ENCODE data around the gene GAGE12J.
"Not testable (repeated sequence)": the region's sequence is repeated elsewhere in the genome, so short reads cannot be mapped to it uniquely, and the experiment has no call there.

GAGE12J gene

GRCh38 chrX:49312176-49312575 is 9.7 kb upstream of the GAGE12J start:
- DNase-seq = peak; percentile 32

- no peak for DNase-seq
Measured at GRCh38 chrX:49316085-49316484, 5.8 kb upstream of the GAGE12J start.

GRCh38 chrX:49322266-49322665 is 429 bp downstream of the GAGE12J start:
- DNase-seq = not testable (repeated sequence)

- not testable (repeated sequence) for DNase-seq
Measured at GRCh38 chrX:49323735-49324134, 1.9 kb downstream of the GAGE12J start.

- not testable (repeated sequence) for DNase-seq
Measured at GRCh38 chrX:49330421-49330820, 8.6 kb downstream of the GAGE12J start.

GRCh38 chrX:49331282-49331681 is 9.4 kb downstream of the GAGE12J start, which contains the start of gene GAGE13:
TSS of gene GAGE13 (plus strand) at chrX:49331582. CDS start at chrX:49332738, 1,156 bp downstream.
- DNase-seq = not testable (repeated sequence)

GRCh38 chrX:49331841-49332240 is 10.0 kb downstream of the GAGE12J start:
- DNase-seq = not testable (repeated sequence)

- DNase-seq = not testable (repeated sequence)
Measured at GRCh38 chrX:49341449-49341848, 19.6 kb downstream of the GAGE12J start.

- not testable (repeated sequence) for DNase-seq
Measured at GRCh38 chrX:49344496-49345175, 22.8 kb downstream of the GAGE12J start.

GRCh38 chrX:49345402-49345801 is 23.6 kb downstream of the GAGE12J start:
- DNase-seq = not testable (repeated sequence)

- DNase-seq = not testable (repeated sequence)
Measured at GRCh38 chrX:49346150-49346549, 24.3 kb downstream of the GAGE12J start.
